ENCODE results near the gene MIPOL1. TPM values are rescaled to one million over a fixed set of nuclear protein-coding genes. Genes with fewer than 3 reads are reported as not detected.

Gene MIPOL1
- total RNA-seq, 2 donors from 2014 or later, result 8.6 to 27.0 TPM

DNA sequence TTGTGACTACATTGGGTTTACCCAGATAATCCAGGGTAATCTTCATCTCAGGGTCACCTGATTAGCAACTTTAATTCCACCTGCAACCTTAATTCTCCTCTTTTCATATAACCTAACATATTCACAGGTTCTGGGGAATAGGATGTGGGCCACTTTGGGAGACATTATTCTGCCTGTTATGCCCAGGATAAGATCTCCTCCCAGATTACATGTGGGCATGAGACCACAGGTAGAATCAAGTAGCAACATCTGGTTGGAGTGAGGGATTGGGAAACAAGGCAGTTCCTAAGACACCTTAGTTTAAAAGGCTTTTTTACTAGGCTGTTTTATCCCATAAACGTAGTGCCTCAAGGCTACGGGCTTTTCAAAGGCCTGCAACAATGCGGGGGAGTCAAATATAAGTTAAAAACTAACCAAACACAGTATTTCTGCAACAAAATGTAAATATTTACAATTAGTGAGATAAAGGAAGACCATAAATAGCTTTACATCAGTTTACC, 215.8 kb downstream of the MIPOL1 start:
- no peak for DNase-seq
- intact Hi-C loops (cut with DNase I), result no loop called here
- Histone ChIP-seq H3K4me1 (no peaks in the 10 kb centered on the region), H3K27me3 (no peaks in the 10 kb centered on the region), H3K36me3 (replicated peaks in 1 of 2; ENCODE audit: insufficient read depth in 1 of 2, low read depth in 2 of 2) (no peaks in the 10 kb centered on the region), H3K27ac (no peak overlapping the region), H3K9me3 (no peaks in the 10 kb centered on the region), H3K4me3 (no peak overlapping the region)
- 75 to 89% methylated on average over 3 of the region's 3 CpGs for whole genome bisulfite sequencing, 2 donors
- ATAC-seq, result no peak
- TF ChIP-seq POLR2A (IDR thresholded peaks at IDR 0.05) (no peak), CTCF (IDR thresholded peaks at IDR 0.05) (no peak)

DNA sequence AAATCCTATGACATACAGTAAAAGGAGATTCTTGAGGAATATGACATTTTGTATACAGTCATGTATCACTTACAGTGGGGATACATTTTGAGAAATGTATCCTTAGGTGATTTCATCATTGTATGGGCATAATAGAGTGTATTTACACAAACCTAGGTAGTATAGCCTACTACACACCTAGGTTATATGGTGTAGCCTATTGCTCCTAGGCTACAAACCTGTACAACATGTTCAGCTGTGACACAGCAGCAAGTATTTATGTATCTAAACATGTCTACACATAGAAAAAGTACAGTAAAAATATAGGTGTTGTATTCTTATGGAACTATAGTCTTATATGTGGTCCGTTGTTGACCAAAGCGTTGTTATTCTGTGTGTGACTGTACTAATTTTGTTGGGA, 218.5 kb downstream of the MIPOL1 start:
- TF ChIP-seq CTCF (IDR thresholded peaks at IDR 0.05) (no peak), POLR2A (IDR thresholded peaks at IDR 0.05) (no peak)
- ATAC-seq, result no peak
- WGBS, 2 donors, result 94 to 97% methylated on average over 2 of the region's 2 CpGs

DNA sequence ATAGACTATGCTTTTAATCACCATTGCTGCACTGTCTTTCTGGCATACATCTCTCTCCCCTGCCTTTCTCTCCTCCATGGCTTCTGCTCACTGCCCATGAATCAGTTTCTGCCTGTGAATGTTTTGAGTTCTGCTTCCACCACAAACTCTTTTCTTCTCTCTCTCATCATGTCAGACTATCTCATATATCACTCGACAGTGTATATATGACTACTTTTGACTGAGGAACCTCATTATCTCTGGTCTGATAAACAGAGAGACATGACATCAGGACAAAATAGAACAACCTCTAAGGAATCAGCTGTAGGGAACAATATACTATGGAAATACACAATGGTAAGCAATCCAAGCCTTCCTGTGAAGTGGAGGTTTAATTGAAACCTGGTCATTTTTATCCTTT, 219.4 kb downstream of the MIPOL1 start:
- ATAC-seq (no peak), DNase-seq (no peak)
- Histone ChIP-seq H3K4me1 (no peaks in the 10 kb centered on the region), H3K27me3 (no peaks in the 10 kb centered on the region), H3K27ac (no peak overlapping the region), H3K4me3 (no peak overlapping the region), H3K36me3 (replicated peaks in 1 of 2; ENCODE audit: insufficient read depth in 1 of 2, low read depth in 2 of 2) (no peaks in the 10 kb centered on the region), H3K9me3 (no peaks in the 10 kb centered on the region)
- intact Hi-C loops (cut with DNase I), result no loop called here
- TF ChIP-seq POLR2A (IDR thresholded peaks at IDR 0.05), result no peak
- no peak for TF ChIP-seq CTCF (IDR thresholded peaks at IDR 0.05)
- 86 to 92% methylated on average over 1 of the region's 1 CpG for WGBS, 2 donors

More for the DNA sequence above, 218.5 kb downstream of the MIPOL1 start:
- no peak overlapping the region for H3K4me3 ChIP-seq
- no peaks in the 10 kb centered on the region for H3K36me3 ChIP-seq (replicated peaks in 1 of 2; ENCODE audit: insufficient read depth in 1 of 2, low read depth in 2 of 2)
- no peak overlapping the region for H3K27ac ChIP-seq
- no peaks in the 10 kb centered on the region for H3K4me1 ChIP-seq
- DNase-seq, result no peak
- H3K9me3 ChIP-seq, result no peaks in the 10 kb centered on the region
- intact Hi-C loops (cut with DNase I), result no loop called here
- no peaks in the 10 kb centered on the region for H3K27me3 ChIP-seq

- Histone ChIP-seq H3K27me3 (no peaks in the 10 kb centered on the region), H3K4me1 (no peaks in the 10 kb centered on the region), H3K4me3 (no peak overlapping the region), H3K27ac (no peak overlapping the region), H3K9me3 (no peaks in the 10 kb centered on the region), H3K36me3 (replicated peaks in 1 of 2; ENCODE audit: insufficient read depth in 1 of 2, low read depth in 2 of 2) (no peaks in the 10 kb centered on the region)
- DNase-seq, result no peak
- no peak for ATAC-seq
- TF ChIP-seq CTCF (IDR thresholded peaks at IDR 0.05) (no peak), POLR2A (IDR thresholded peaks at IDR 0.05) (no peak)
- intact Hi-C loops (cut with DNase I), result no loop called here
- WGBS, 2 donors, result 69 to 75% methylated on average over 1 of the region's 1 CpG
Observed at GRCh38 chr14:37417833-37418232, 220.1 kb downstream of the MIPOL1 start.

- no peak for TF ChIP-seq POLR2A (IDR thresholded peaks at IDR 0.05)
- no peak for TF ChIP-seq CTCF (IDR thresholded peaks at IDR 0.05)
Observed at GRCh38 chr14:37420622-37421021, 222.9 kb downstream of the MIPOL1 start.

More at GRCh38 chr14:37420622-37421021, 222.9 kb downstream of the MIPOL1 start:
- no peaks in the 10 kb centered on the region for H3K4me1 ChIP-seq
- H3K27ac ChIP-seq, result no peak overlapping the region
- DNase-seq (no peak), ATAC-seq (no peak)
- no peak overlapping the region for H3K4me3 ChIP-seq
- WGBS, 2 donors, result 80 to 93% methylated on average over 2 of the region's 2 CpGs
- H3K9me3 ChIP-seq, result no peaks in the 10 kb centered on the region
- no peaks in the 10 kb centered on the region for H3K27me3 ChIP-seq
- H3K36me3 ChIP-seq (replicated peaks in 1 of 2; ENCODE audit: insufficient read depth in 1 of 2, low read depth in 2 of 2), result no peaks in the 10 kb centered on the region
- intact Hi-C loops (cut with DNase I), result no loop called here
